ENCODE results near the gene VAPB.

DNA sequence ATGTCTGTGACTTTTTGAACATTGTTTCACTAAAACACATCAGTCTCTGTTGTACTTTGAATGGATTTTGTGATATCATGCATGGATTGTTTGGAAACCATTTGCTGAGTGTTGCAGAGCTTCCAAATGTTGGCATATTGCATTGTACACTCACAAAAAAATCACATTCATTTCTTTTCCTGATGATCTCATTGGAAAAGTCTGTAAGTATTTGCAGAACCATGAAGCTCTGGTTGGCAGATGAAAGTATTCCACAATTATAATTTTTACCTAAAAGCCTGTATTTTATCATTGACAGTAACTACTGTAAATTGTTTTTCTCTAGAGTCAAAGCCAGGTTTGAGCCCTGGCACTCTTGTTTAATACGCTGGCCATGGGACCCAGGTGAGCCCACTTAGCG, 42.1 kb downstream of the VAPB start:
- TF ChIP-seq, protein P1, sequence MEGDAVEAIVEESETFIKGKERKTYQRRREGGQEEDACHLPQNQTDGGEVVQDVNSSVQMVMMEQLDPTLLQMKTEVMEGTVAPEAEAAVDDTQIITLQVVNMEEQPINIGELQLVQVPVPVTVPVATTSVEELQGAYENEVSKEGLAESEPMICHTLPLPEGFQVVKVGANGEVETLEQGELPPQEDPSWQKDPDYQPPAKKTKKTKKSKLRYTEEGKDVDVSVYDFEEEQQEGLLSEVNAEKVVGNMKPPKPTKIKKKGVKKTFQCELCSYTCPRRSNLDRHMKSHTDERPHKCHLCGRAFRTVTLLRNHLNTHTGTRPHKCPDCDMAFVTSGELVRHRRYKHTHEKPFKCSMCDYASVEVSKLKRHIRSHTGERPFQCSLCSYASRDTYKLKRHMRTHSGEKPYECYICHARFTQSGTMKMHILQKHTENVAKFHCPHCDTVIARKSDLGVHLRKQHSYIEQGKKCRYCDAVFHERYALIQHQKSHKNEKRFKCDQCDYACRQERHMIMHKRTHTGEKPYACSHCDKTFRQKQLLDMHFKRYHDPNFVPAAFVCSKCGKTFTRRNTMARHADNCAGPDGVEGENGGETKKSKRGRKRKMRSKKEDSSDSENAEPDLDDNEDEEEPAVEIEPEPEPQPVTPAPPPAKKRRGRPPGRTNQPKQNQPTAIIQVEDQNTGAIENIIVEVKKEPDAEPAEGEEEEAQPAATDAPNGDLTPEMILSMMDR (IDR thresholded peaks at IDR 0.05; ENCODE audit: insufficient read depth, low read length), result no peak
- TF ChIP-seq GABPA (IDR thresholded peaks at IDR 0.05; ENCODE audit: low read depth), result no peak
